GM11168 (cell line): ENCODE measurements around the gene WNK3.
"Not testable (repeated sequence)": the region's sequence is repeated elsewhere in the genome, so short reads cannot be mapped to it uniquely, and the experiment has no call there.

Experiments
- in situ Hi-C: fragments of 300-500 bp; cut with MboI; formaldehyde crosslinking; loops from one replicate; pipeline ENCODE4 v1.12.0; 2022; ENCODE audit warnings: low sequenced_read_pairs; ENCODE audit not compliant: unreplicated experiment

Gene WNK3

GRCh38 chrX:54357414-54358377 is at the start of gene WNK3:
Gene WNK3 (minus strand): TSS chrX:54358046.
- in situ Hi-C loops, result no loop called here

GRCh38 chrX:54407266-54407665 is 49.4 kb upstream of the WNK3 start:
- in situ Hi-C loops, result no loop called here

DNA sequence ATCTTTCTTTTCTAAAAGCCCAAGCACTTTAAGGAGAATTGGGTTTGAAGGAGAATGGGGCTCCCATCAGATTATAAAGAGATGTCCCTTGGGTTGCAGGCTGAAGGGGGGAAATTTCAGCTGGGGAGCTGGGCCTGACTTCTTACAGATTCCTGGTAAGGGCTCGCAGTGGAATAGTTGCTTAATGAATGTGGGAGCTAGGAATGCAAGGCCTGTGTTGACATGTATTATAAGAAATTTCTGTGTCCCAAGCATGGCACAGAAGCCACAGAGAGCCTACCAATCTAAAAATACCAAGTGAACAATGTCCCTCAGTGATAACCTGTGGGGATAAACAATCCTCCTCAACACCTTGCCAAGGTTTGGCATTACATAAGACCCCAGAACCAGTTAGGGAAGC is 39.3 kb upstream of the WNK3 start:
- in situ Hi-C loops, result no loop called here

GRCh38 chrX:54386314-54386713 is 28.5 kb upstream of the WNK3 start:
- in situ Hi-C loops, result no loop called here

GRCh38 chrX:54384661-54385060 is 26.8 kb upstream of the WNK3 start:
- in situ Hi-C loops, result not testable (repeated sequence)

- in situ Hi-C loops, result no loop called here
Measured at GRCh38 chrX:54359408-54359807, 1.6 kb upstream of the WNK3 start.

DNA sequence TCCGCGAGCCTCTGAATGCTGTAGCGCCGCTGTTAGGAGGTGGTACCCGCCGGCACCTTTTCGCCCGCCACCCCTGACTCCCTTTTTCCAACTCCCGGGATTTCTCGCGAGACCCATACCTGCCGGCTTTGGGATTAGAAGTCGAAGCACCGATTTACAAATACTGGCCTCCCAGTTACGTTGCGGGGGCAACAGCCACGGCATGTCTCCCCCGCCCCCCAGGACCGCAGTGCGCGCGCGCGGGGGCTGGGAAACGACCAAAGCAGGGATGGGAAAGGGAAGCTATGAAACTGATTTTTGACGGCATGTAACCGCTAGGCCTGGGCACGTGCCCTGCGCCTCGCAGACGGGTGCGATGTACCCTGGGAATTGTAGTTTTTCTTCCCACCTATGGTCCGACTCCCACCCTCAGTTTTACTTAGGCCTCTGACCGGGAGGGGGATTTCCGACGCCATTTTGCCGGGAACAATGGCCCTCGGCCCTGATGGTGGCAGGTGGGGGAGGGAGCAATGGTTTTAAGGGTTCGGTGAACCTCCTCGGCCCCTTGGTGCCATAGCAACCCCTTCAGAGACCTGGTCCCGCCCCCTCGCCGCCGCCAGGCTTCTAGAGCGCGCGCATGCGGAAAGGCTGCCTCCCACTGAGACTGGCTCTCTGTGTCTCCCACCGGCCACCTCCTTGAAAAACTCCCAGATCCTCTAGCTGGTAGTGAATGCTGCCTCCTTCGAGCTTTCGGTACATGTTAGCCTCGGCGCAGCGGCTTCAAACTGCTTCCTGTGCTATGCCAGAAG is 772 bp upstream of the WNK3 start:
- in situ Hi-C loops, result no loop called here

DNA sequence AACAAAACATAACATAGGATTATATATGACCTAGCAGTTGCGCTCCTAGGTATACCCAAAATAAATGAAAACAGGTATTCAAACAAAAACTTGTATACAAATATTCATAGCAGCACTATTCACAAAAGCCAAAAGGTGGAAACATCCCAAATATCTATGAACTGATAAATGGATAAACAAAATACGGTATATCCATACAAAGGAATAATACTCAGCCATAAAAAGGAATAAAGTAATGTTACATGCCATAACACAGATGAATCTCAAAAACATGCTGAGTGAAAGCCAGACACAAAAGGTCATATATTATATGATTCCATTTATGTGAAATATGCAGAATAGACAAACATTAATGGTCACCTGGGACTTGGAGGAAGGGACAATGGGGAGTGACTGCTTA is 5.2 kb downstream of the WNK3 start:
- in situ Hi-C loops, result no loop called here

DNA sequence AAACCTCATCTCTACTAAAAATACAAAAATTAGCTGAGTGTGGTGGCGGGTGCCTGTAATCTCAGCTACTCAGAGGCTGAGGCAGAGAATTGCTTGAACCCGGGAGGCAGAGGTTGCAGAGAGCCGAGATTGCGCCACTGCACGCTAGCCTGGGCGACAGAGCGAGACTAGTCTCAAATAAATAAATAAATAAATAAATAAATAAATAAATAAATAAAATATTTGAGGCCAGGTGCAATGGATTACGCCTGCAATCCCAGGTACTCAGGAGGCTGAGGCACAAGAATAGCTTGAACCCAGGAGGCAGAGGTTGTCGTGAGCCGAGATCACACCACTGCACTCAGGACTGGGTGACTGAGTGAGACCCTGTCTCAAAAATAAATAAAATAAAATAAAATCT is 20.5 kb downstream of the WNK3 start:
- in situ Hi-C loops, result not testable (repeated sequence)

DNA sequence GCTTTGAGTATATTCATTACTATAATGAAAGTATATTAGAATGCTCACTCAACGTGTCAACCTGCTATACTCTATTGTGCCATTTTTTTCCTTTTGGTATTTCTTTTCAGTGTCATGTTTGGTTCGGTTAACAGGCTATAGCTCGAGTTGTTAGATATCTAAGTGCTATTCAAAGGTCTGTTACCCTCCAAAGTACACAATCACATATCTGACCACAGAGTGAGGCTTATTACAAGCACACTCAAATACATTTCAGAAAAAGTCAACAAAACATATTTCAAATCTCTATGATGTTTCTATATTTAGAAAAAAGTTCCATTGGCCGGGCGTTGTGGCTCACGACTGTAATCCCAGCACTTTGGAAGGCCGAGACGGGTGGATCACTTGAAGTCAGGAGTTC is 32.8 kb downstream of the WNK3 start:
- in situ Hi-C loops, result no loop called here

GRCh38 chrX:54320067-54320466 is 37.8 kb downstream of the WNK3 start:
- in situ Hi-C loops, result no loop called here

DNA sequence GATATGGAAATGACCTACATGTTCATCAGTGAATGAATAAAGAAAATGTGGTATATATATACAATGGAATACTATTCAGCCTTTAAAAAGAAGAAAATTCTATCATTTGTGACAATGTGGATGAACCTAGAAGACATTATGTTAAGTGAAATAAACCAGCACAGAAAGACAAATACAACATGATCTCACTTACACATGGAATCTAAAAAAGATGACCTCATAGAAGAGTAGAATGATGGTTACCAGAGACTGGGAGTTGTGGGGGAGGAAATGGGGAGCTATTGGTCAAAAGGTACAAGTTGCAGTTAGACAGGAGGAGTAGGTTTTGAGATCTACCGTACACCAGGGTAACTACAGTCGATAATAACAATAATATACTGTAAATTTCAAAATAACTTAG is 51.5 kb downstream of the WNK3 start:
- in situ Hi-C loops, result no loop called here

- in situ Hi-C loops, result no loop called here
Measured at GRCh38 chrX:54301516-54301915, 56.3 kb downstream of the WNK3 start.

GRCh38 chrX:54294306-54294705 is 63.5 kb downstream of the WNK3 start:
- in situ Hi-C loops, result no loop called here

DNA sequence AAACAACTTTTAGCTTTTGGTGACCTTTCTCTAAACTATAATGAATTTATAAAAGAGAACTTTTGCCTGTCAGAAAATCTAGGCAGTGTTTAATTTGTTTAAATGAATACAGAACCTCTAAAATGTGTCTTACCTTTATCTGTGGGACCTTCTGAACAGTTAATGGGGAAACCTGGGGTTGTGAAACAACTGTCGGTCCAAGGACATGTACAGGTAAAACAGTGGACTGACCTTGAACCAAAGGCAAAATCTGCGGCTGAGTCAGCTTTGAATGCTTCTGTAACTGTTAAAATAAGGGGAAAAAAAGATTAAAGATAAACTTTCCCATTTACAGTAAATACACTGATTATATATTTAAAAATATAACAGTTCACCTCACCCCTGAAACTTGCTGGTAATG is 65.1 kb downstream of the WNK3 start:
- in situ Hi-C loops, result no loop called here

DNA sequence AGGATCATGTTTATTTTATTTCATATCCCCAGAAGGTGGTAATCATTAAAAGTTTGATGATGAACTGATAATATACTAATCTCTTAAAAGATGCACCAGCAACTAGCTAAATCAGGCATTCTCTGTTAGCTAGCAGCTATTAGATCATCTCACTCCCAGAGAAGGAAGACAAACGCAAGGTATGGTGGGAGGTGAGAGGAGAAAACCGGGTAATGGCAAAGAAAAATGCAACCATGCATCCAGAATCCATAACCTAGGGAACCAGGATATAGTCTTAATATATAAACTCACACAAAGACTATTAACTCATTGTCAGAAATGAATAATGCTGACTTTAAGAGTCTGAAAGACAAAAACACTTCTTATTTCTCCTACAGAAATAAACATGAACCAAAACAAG is 66.1 kb downstream of the WNK3 start:
- in situ Hi-C loops, result no loop called here

GRCh38 chrX:54288968-54289367 is 68.9 kb downstream of the WNK3 start:
- in situ Hi-C loops, result no loop called here

DNA sequence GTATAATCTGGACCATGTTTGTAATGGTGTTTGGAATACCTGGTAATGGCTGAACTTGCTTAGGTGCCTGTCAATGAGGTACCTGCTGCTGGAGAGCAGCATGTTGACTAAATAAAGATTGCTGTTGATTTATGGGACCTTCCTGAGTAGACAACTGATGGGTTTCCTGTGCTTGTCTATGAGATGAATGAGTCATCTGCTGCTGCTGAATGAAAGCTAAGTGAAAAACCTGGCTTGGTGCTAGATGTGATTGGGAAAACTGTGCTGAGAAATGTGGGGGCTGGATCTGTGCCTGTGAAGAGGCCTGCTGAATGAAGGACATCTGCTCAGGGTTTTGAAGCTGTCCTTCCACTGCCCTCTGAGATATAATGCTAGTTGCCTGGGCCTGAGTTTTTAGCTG is 69.6 kb downstream of the WNK3 start:
- in situ Hi-C loops, result no loop called here

GRCh38 chrX:54281676-54282075 is 76.2 kb downstream of the WNK3 start:
- in situ Hi-C loops, result no loop called here

DNA sequence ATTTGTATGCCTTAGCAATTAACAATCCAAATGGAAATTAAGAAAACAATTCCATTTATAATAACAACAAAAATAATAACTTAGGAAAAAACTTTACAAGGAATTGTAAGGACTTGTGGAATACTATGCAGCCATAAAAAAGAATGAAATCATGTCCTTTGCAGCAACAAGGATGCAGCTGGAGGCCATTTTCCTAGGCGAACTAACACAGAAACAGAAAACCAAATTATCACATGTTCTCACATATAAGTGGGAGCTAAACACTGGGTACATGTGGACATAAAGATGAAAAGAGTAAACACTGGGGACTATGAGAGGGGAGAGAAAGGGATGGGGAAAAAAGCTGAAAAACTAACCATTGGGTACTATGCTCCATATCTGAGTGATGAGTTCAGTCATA is 77.4 kb downstream of the WNK3 start:
- in situ Hi-C loops, result no loop called here

GRCh38 chrX:54271664-54272063 is 86.2 kb downstream of the WNK3 start:
- in situ Hi-C loops, result no loop called here
